Measurements from ENCODE around the gene SPC25.
"Not testable (repeated sequence)": the region's sequence is repeated elsewhere in the genome, so short reads cannot be mapped to it uniquely, and the experiment has no call there.

The SPC25 gene

DNA sequence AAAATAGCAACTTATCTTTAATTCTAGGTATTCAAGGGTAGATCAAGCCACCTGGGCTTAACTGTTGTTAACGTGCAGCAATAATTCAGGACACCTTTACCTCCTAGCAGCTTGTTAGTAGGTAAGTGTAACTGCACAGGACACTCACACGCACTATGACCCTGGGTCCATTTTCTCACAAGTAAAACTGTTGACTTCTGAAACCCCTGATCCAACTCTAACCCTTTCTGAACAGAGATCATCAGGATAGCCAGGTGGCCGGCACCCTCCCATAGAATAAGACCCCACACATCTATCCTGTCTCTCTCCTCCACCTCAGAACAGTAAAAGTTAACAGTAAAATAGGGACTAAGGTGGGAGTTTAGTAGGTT lies 610 bp downstream of the SPC25 start:
- H3K4me2 ChIP-seq (ENCODE audit: low read length), result peak overlapping the region; percentile 72

DNA sequence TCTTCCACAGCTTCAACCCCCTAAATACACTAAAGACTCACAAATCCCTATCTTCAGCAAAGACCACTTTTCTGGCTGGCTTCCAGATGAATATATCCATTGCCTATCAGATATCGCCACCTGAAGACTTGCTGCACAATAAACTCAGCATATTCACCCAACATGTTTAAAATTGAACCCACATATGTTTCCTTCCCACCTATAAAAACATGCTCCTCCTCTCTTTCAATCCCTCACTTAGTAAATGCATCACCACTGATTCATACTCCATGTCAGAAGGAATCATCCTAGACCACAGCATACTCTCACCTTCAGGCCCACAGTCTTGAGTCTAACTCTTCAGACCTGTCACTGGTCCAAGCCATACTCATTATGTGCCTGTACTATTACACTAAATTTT lies 5.3 kb downstream of the SPC25 start:
- no peak for DNase-seq
- Histone ChIP-seq H2BK15ac (replicated peaks; ENCODE audit: low read depth) (no peak overlapping the region), H3K23ac (ENCODE audit: low read length) (no peak overlapping the region), H3K4me3 (ENCODE audit: low read length) (no peak overlapping the region), H3K4me2 (ENCODE audit: low read length) (no peak overlapping the region), H3K9ac (ENCODE audit: low read length) (no peak overlapping the region), H3K27ac (ENCODE audit: low read depth, low read length) (no peak overlapping the region), H3K18ac (ENCODE audit: low read length) (no peak overlapping the region), H3K27me3 (ENCODE audit: insufficient read depth, low read length, poor library complexity) (no peaks in the 10 kb centered on the region), H4K8ac (ENCODE audit: low read depth, low read length) (no peak overlapping the region), H3K79me2 (ENCODE audit: control insufficient read depth, insufficient read depth, low read length) (peaks cover 3% of the 10 kb centered on the region), H2AK5ac (ENCODE audit: low read length) (no peak overlapping the region), H3K56ac (ENCODE audit: low read length) (no peak overlapping the region), H3K4me1 (ENCODE audit: control insufficient read depth, low read depth, low read length) (no peaks in the 10 kb centered on the region), H2BK120ac (ENCODE audit: low read depth, low read length) (no peak overlapping the region), H3K4ac (ENCODE audit: low read depth, low read length) (no peak overlapping the region), H3K79me1 (ENCODE audit: low read length) (peaks cover 4% of the 10 kb centered on the region), H2BK5ac (ENCODE audit: low read length) (no peak overlapping the region), H3K36me3 (ENCODE audit: control insufficient read depth, insufficient read depth, low read length) (no peaks in the 10 kb centered on the region), H4K5ac (ENCODE audit: low read length) (no peak overlapping the region)
- WGBS (ENCODE audit: extremely low coverage, insufficient coverage, low lambda C conversion rate), result no CpG with 5 or more reads among the region's 1 CpG

More for the DNA sequence above, 610 bp downstream of the SPC25 start:
- Histone ChIP-seq H4K8ac (ENCODE audit: low read depth, low read length) (no peak overlapping the region), H3K36me3 (ENCODE audit: control insufficient read depth, insufficient read depth, low read length) (no peaks in the 10 kb centered on the region), H3K18ac (ENCODE audit: low read length) (no peak overlapping the region), H3K27ac (ENCODE audit: low read depth, low read length) (no peak overlapping the region), H3K9ac (ENCODE audit: low read length) (peak overlapping the region; percentile 94), H3K4ac (ENCODE audit: low read depth, low read length) (no peak overlapping the region), H2BK120ac (ENCODE audit: low read depth, low read length) (no peak overlapping the region), H2AK5ac (ENCODE audit: low read length) (no peak overlapping the region), H3K79me2 (ENCODE audit: control insufficient read depth, insufficient read depth, low read length) (peaks cover 3% of the 10 kb centered on the region), H3K4me3 (ENCODE audit: low read length) (peak overlapping the region; percentile 95), H3K79me1 (ENCODE audit: low read length) (peaks cover 4% of the 10 kb centered on the region), H2BK5ac (ENCODE audit: low read length) (no peak overlapping the region), H2BK15ac (replicated peaks; ENCODE audit: low read depth) (no peak overlapping the region), H3K27me3 (ENCODE audit: insufficient read depth, low read length, poor library complexity) (no peaks in the 10 kb centered on the region), H3K56ac (ENCODE audit: low read length) (peak overlapping the region; percentile 94), H3K23ac (ENCODE audit: low read length) (no peak overlapping the region), H4K5ac (ENCODE audit: low read length) (no peak overlapping the region), H3K4me1 (ENCODE audit: control insufficient read depth, low read depth, low read length) (no peaks in the 10 kb centered on the region)
- WGBS (ENCODE audit: extremely low coverage, insufficient coverage, low lambda C conversion rate), result no CpG with 5 or more reads among the region's 3 CpGs
- no peak for DNase-seq

- H3K23ac ChIP-seq (ENCODE audit: low read length); DNase-seq; H3K79me1 ChIP-seq (ENCODE audit: low read length); H3K56ac ChIP-seq (ENCODE audit: low read length); H3K9ac ChIP-seq (ENCODE audit: low read length); H3K4me1 ChIP-seq (ENCODE audit: control insufficient read depth, low read depth, low read length); H3K4ac ChIP-seq (ENCODE audit: low read depth, low read length); H3K79me2 ChIP-seq (ENCODE audit: control insufficient read depth, insufficient read depth, low read length); H3K4me2 ChIP-seq (ENCODE audit: low read length); H3K27me3 ChIP-seq (ENCODE audit: insufficient read depth, low read length, poor library complexity); H2BK15ac ChIP-seq (replicated peaks; ENCODE audit: low read depth); H4K5ac ChIP-seq (ENCODE audit: low read length); H3K36me3 ChIP-seq (ENCODE audit: control insufficient read depth, insufficient read depth, low read length); H2BK120ac ChIP-seq (ENCODE audit: low read depth, low read length); H2AK5ac ChIP-seq (ENCODE audit: low read length); H3K18ac ChIP-seq (ENCODE audit: low read length); H3K4me3 ChIP-seq (ENCODE audit: low read length); H3K27ac ChIP-seq (ENCODE audit: low read depth, low read length); H4K8ac ChIP-seq (ENCODE audit: low read depth, low read length); H2BK5ac ChIP-seq (ENCODE audit: low read length): not testable (repeated sequence)
- no CpG with 5 or more reads among the region's 12 CpGs for WGBS (ENCODE audit: extremely low coverage, insufficient coverage, low lambda C conversion rate)
These were observed 8.1 kb downstream of the SPC25 start for GRCh38 chr2:168882163-168882562.

DNA sequence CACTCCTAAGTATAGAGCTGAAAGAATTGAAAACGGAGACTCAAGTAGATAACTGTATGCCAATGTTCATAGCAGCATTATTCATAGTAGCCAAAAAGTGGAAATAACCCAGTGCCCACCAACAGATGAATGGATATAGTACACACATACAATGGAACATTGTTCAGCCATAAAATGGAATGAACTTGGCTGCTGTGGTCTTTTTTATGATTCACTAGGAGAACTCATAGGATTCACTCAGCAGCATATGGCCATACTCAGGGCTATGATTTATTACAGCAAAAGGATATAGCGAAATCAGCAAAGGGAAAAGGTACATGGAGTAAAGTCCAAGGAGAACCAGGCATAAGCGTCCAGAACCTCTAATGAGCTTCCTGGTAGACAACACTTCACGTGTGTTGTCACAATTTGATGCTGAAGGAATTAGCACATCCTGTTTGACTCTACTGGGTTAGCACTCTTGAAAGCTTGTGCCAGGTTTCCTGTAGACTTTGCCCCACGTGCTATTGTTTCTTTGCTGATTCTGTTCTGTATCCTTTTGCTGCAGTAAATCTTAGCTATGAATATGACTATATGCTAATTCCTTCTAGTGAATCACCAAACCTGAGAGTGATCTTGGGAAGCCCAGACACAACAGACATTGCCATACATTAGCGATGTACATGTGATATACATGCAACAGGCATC lies 15.7 kb downstream of the SPC25 start:
- Histone ChIP-seq H4K5ac (ENCODE audit: low read length) (no peak overlapping the region), H3K9ac (ENCODE audit: low read length) (no peak overlapping the region), H2AK5ac (ENCODE audit: low read length) (no peak overlapping the region), H4K8ac (ENCODE audit: low read depth, low read length) (no peak overlapping the region), H3K23ac (ENCODE audit: low read length) (no peak overlapping the region), H3K79me2 (ENCODE audit: control insufficient read depth, insufficient read depth, low read length) (no peaks in the 10 kb centered on the region), H3K4me2 (ENCODE audit: low read length) (no peak overlapping the region), H3K4me1 (ENCODE audit: control insufficient read depth, low read depth, low read length) (no peaks in the 10 kb centered on the region), H3K56ac (ENCODE audit: low read length) (no peak overlapping the region), H3K4me3 (ENCODE audit: low read length) (no peak overlapping the region), H3K27ac (ENCODE audit: low read depth, low read length) (no peak overlapping the region), H3K36me3 (ENCODE audit: control insufficient read depth, insufficient read depth, low read length) (no peaks in the 10 kb centered on the region), H3K18ac (ENCODE audit: low read length) (no peak overlapping the region), H2BK15ac (replicated peaks; ENCODE audit: low read depth) (no peak overlapping the region), H3K4ac (ENCODE audit: low read depth, low read length) (no peak overlapping the region), H3K79me1 (ENCODE audit: low read length) (no peaks in the 10 kb centered on the region), H3K27me3 (ENCODE audit: insufficient read depth, low read length, poor library complexity) (no peaks in the 10 kb centered on the region), H2BK5ac (ENCODE audit: low read length) (no peak overlapping the region), H2BK120ac (ENCODE audit: low read depth, low read length) (no peak overlapping the region)
- no peak for DNase-seq
- WGBS (ENCODE audit: extremely low coverage, insufficient coverage, low lambda C conversion rate), result no CpG with 5 or more reads among the region's 6 CpGs

GRCh38 chr2:168870824-168871223 lies 19.4 kb downstream of the SPC25 start:
- H3K27ac ChIP-seq (ENCODE audit: low read depth, low read length); H3K18ac ChIP-seq (ENCODE audit: low read length); DNase-seq; H3K4me2 ChIP-seq (ENCODE audit: low read length); H3K23ac ChIP-seq (ENCODE audit: low read length); H3K79me2 ChIP-seq (ENCODE audit: control insufficient read depth, insufficient read depth, low read length); H2BK15ac ChIP-seq (replicated peaks; ENCODE audit: low read depth); H4K5ac ChIP-seq (ENCODE audit: low read length); H3K56ac ChIP-seq (ENCODE audit: low read length); H2BK120ac ChIP-seq (ENCODE audit: low read depth, low read length); H3K27me3 ChIP-seq (ENCODE audit: insufficient read depth, low read length, poor library complexity); H3K4ac ChIP-seq (ENCODE audit: low read depth, low read length); H2AK5ac ChIP-seq (ENCODE audit: low read length); H2BK5ac ChIP-seq (ENCODE audit: low read length); H4K8ac ChIP-seq (ENCODE audit: low read depth, low read length); H3K79me1 ChIP-seq (ENCODE audit: low read length); H3K4me3 ChIP-seq (ENCODE audit: low read length); H3K9ac ChIP-seq (ENCODE audit: low read length); H3K4me1 ChIP-seq (ENCODE audit: control insufficient read depth, low read depth, low read length); H3K36me3 ChIP-seq (ENCODE audit: control insufficient read depth, insufficient read depth, low read length): not testable (repeated sequence)
- no CpG with 5 or more reads among the region's 4 CpGs for WGBS (ENCODE audit: extremely low coverage, insufficient coverage, low lambda C conversion rate)

DNA sequence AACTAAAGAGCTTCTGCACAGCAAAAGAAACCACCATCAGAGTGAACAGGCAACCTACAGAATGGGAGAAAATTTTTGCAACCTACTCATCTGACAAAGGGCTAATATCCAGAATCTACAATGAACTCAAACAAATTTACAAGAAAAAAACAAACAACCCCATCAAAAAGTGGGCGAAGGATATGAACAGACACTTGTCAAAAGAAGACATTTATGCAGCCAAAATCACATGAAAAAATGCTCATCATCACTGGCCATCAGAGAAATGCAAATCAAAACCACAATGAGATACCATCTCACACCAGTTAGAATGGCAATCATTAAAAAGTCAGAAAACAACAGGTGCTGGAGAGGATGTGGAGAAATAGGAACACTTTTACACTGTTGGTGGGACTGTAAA lies 19.9 kb downstream of the SPC25 start:
- H3K4me2 ChIP-seq (ENCODE audit: low read length); H3K79me1 ChIP-seq (ENCODE audit: low read length); H3K36me3 ChIP-seq (ENCODE audit: control insufficient read depth, insufficient read depth, low read length); H3K79me2 ChIP-seq (ENCODE audit: control insufficient read depth, insufficient read depth, low read length); H3K4me1 ChIP-seq (ENCODE audit: control insufficient read depth, low read depth, low read length); H3K27ac ChIP-seq (ENCODE audit: low read depth, low read length); H2AK5ac ChIP-seq (ENCODE audit: low read length); H4K8ac ChIP-seq (ENCODE audit: low read depth, low read length); H2BK120ac ChIP-seq (ENCODE audit: low read depth, low read length); H2BK15ac ChIP-seq (replicated peaks; ENCODE audit: low read depth); H3K9ac ChIP-seq (ENCODE audit: low read length); H3K56ac ChIP-seq (ENCODE audit: low read length); DNase-seq; H3K18ac ChIP-seq (ENCODE audit: low read length); H3K4ac ChIP-seq (ENCODE audit: low read depth, low read length); H3K27me3 ChIP-seq (ENCODE audit: insufficient read depth, low read length, poor library complexity); H3K23ac ChIP-seq (ENCODE audit: low read length); H2BK5ac ChIP-seq (ENCODE audit: low read length); H4K5ac ChIP-seq (ENCODE audit: low read length); H3K4me3 ChIP-seq (ENCODE audit: low read length): not testable (repeated sequence)
- no CpG with 5 or more reads among the region's 1 CpG for WGBS (ENCODE audit: extremely low coverage, insufficient coverage, low lambda C conversion rate)
